ENCODE measurements around the gene TPGS1.

- no peak for TF ChIP-seq POLR2A (IDR thresholded peaks at IDR 0.05; ENCODE audit: low read length)
- no peak for TF ChIP-seq GATA1 (IDR thresholded peaks at IDR 0.05; ENCODE audit: low read depth, low read length)
Observed at GRCh38 chr19:459724-460511, 47.4 kb upstream of the TPGS1 start.
